ENCODE measurements around the gene MARK3.

Gene MARK3

DNA sequence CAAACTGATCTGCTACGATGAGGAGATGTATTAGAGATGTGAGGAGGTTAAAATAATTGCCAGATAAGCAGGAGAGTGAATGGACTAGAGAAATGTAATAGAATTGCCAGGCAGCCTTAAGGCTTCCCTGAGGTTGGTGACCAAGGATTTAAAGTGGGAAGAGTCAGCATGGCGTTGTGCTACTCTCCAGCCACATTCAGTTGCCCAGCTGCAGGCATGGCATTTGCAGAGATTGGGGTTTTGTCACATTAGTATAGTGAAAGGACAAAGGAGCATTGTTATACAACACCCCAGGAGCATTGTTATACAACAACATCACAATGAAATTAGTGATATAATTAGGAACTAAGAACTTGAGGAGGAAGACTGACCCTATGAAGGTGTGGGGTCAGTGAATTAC is 31.7 kb downstream of the MARK3 start:
- no peak for TF ChIP-seq CTCF (conservative IDR thresholded peaks at IDR 0.05)
- TF ChIP-seq ZFX (IDR thresholded peaks at IDR 0.05) = no peak

DNA sequence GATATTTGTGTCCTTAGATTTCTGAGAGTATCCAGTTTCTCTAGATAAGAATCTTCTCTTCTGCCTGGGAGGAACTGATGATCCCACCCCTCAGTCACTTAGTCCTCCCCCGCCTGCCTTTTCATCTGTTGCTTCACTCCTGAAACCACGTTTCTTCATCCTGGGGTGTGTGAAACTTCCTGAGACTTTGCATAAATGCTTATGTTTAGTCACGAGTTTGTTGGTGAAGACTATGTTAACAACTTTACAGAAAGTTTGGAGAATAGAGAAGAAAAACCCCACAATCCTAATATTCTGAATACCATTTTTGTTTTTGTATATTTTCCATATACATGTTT is 33.2 kb downstream of the MARK3 start:
- H3K27ac ChIP-seq = no peak overlapping the region
- TF ChIP-seq CTCF (conservative IDR thresholded peaks at IDR 0.05) (no peak), ZFX (IDR thresholded peaks at IDR 0.05) (no peak)

More for the DNA sequence above, 31.7 kb downstream of the MARK3 start:
- no peak overlapping the region for H3K27ac ChIP-seq

GRCh38 chr14:103421556-103421955 is 36.3 kb downstream of the MARK3 start:
- TF ChIP-seq CTCF (conservative IDR thresholded peaks at IDR 0.05) (no peak), ZFX (IDR thresholded peaks at IDR 0.05) (no peak)
- H3K27ac ChIP-seq = no peak overlapping the region

DNA sequence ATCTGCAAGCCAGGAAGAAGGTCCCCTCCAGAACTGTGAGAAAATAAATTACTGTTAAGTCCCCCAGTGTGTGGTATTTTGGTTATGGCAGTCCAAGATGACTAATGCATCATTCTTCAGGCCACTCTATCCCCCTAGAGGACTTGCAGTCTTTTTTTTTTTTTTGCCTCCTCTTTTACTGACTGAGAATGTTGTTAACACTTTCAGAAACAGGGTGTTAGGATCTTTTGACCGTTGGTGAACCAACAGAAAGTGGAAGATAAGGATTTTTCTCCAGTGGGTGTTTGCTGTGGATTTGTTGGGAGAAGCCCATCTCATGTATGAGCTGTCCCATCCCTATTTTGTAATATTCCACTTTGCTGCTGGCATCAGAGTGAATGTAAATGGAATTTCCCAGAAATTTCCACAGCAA is 37.8 kb downstream of the MARK3 start:
- no peak overlapping the region for H3K27ac ChIP-seq
- TF ChIP-seq CTCF (conservative IDR thresholded peaks at IDR 0.05) = no peak
- TF ChIP-seq ZFX (IDR thresholded peaks at IDR 0.05) = no peak

DNA sequence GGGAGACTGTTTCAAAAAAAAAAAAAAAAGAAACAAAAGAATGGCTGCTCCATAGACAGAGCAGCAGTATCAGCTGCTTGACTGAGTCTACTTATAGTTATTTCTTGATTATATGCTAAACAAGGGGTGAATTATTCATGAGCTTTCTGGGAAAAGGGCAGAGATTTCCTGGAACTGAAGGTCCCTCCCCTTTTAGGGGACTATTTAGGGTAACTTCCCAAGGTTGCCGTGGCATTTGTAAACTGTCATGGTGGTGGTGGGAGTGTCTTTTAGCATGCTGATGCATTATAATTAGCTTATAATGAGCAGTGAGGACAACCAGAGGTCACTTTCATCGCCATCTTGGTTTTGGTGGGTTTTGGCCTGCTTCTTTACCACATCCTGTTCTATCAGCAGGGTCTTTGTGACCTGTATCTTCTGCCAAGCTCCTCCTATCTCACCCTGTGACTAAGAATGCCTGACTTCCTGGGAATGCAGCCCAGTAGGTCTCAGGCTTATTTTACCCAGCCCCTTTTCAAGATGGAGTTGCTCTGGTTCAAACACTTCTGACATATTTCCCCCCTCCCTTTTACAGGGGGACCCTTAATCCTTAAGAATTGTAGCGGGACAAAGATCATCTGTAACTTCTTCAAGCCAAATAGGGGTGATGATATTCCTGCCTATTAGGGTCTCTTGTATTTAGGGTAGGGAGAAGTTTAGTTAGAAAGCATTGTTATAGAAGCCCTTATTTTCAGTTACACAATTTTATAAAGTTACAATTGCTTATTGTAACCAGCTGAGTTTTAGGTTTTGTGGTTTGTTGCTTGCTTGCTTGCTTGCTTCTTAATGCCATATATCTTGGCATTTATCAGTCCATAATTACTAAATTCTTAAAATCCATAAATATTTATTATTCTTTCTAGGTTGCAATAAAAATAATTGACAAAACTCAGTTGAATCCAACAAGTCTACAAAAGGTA is 42.5 kb downstream of the MARK3 start:
- no peak for TF ChIP-seq ZFX (IDR thresholded peaks at IDR 0.05)
- no peak for TF ChIP-seq CTCF (conservative IDR thresholded peaks at IDR 0.05)
- no peak overlapping the region for H3K27ac ChIP-seq

GRCh38 chr14:103428723-103429556 is 43.7 kb downstream of the MARK3 start:
- no peak overlapping the region for H3K27ac ChIP-seq
- TF ChIP-seq ZFX (IDR thresholded peaks at IDR 0.05) = no peak
- no peak for TF ChIP-seq CTCF (conservative IDR thresholded peaks at IDR 0.05)

- TF ChIP-seq ZFX (IDR thresholded peaks at IDR 0.05) = no peak
- TF ChIP-seq CTCF (conservative IDR thresholded peaks at IDR 0.05) = no peak
- H3K27ac ChIP-seq = no peak overlapping the region
Observed at GRCh38 chr14:103430358-103430757, 45.1 kb downstream of the MARK3 start.
